Esophagus squamous epithelium (tissue), 4 donors: ENCODE results near the gene ATP8A2.

ENCODE experiments used
- POLR2A ChIP-seq, 4 donors: fragments of 450-650 bp; IDR thresholded peaks; one replicate each; pipeline ENCODE4 v1.6.1; 2017; ENCODE audit warnings: antibody characterized with exemption in 4 of 4, mild to moderate bottlenecking in 4 of 4, moderate library complexity in 3 of 4
- TF ChIP-seq, protein P1 (sequence below), 6 experiments: fragments of 450-650 bp in 4 of 6; fragments of 200-600 bp in 2 of 6; sonication (generic) in 2 of 6; IDR thresholded peaks; one replicate each; pipeline ENCODE4 v1.5.1; 2016 to 2019; ENCODE audit warnings: antibody characterized with exemption in 6 of 6, mild to moderate bottlenecking in 4 of 6, moderate library complexity in 4 of 6

DNA sequence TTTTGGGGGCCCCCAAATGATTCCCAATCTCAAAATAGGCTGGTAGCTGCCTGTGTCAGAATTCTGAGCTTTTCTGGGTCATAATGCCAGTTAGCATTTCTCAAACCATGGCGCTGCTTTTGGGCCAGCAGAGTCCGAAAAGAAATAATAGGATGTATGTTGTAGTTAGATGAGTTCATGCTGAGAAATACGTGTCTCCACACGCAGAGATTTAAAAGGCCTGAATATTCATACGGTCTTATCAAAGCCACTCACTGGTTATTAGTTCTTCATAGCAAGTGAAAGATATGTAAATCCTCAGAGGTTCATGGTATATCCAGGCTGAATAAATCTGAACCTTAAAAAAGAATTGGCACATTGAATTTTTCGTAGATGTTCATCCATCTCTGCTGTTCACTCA lies 555.6 kb downstream of the ATP8A2 start:
- no peak for TF ChIP-seq POLR2A (IDR thresholded peaks at IDR 0.05)
- TF ChIP-seq, protein P1, sequence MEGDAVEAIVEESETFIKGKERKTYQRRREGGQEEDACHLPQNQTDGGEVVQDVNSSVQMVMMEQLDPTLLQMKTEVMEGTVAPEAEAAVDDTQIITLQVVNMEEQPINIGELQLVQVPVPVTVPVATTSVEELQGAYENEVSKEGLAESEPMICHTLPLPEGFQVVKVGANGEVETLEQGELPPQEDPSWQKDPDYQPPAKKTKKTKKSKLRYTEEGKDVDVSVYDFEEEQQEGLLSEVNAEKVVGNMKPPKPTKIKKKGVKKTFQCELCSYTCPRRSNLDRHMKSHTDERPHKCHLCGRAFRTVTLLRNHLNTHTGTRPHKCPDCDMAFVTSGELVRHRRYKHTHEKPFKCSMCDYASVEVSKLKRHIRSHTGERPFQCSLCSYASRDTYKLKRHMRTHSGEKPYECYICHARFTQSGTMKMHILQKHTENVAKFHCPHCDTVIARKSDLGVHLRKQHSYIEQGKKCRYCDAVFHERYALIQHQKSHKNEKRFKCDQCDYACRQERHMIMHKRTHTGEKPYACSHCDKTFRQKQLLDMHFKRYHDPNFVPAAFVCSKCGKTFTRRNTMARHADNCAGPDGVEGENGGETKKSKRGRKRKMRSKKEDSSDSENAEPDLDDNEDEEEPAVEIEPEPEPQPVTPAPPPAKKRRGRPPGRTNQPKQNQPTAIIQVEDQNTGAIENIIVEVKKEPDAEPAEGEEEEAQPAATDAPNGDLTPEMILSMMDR (IDR thresholded peaks at IDR 0.05), result no peak
